ENCODE results near the gene MBD3L4.
"Not testable (repeated sequence)": the region's sequence is repeated elsewhere in the genome, so short reads cannot be mapped to it uniquely, and the experiment has no call there.

Gene MBD3L4

GRCh38 chr19:7041563-7041962 lies 1.6 kb upstream of the MBD3L4 start:
- not testable (repeated sequence) for DNase-seq

- not testable (repeated sequence) for DNase-seq
Measured at GRCh38 chr19:7030278-7030677, 9.7 kb downstream of the MBD3L4 start, which contains the start of gene MBD3L5. Gene MBD3L5, plus strand, starts transcription at chr19:7030578. Its CDS starts 34 bp downstream, at chr19:7030612.

GRCh38 chr19:7028790-7029189 lies 11.2 kb downstream of the MBD3L4 start:
- not testable (repeated sequence) for DNase-seq

- DNase-seq: not testable (repeated sequence)
Measured at GRCh38 chr19:7021331-7021730, 18.6 kb downstream of the MBD3L4 start, which contains the start of gene MBD3L2B. Gene MBD3L2B, minus strand, starts transcription at chr19:7021431. Its CDS starts 34 bp downstream, at chr19:7021397.

GRCh38 chr19:7018828-7019227 lies 21.2 kb downstream of the MBD3L4 start:
- DNase-seq: no peak

GRCh38 chr19:7013678-7014077 lies 26.3 kb downstream of the MBD3L4 start:
- peak; percentile 98 for DNase-seq

GRCh38 chr19:7010722-7011593 lies 29.0 kb downstream of the MBD3L4 start:
- no peak for DNase-seq

- peak; percentile 75 for DNase-seq
Measured at GRCh38 chr19:7007859-7008258, 32.1 kb downstream of the MBD3L4 start.

- no peak for DNase-seq
Measured at GRCh38 chr19:7006135-7006704, 33.8 kb downstream of the MBD3L4 start.

GRCh38 chr19:7004313-7004931 lies 35.6 kb downstream of the MBD3L4 start:
- DNase-seq: no peak

- peak; percentile 84 for DNase-seq
Measured at GRCh38 chr19:7000816-7001215, 39.2 kb downstream of the MBD3L4 start.

- peak; percentile 56 for DNase-seq
Measured at GRCh38 chr19:7000333-7000732, 39.6 kb downstream of the MBD3L4 start.

GRCh38 chr19:6999933-7000332 lies 40.0 kb downstream of the MBD3L4 start:
- DNase-seq: peak; percentile 81

- peak; percentile 93 for DNase-seq
Measured at GRCh38 chr19:6997679-6998445, 42.1 kb downstream of the MBD3L4 start.

- DNase-seq: no peak
Measured at GRCh38 chr19:6996810-6997209, 43.2 kb downstream of the MBD3L4 start.

- DNase-seq: no peak
Measured at GRCh38 chr19:6995054-6995453, 44.9 kb downstream of the MBD3L4 start.

- DNase-seq: peak; percentile 93
Measured at GRCh38 chr19:6988257-6988656, 51.7 kb downstream of the MBD3L4 start.

- DNase-seq: peak; percentile 97
Measured at GRCh38 chr19:6987850-6988249, 52.1 kb downstream of the MBD3L4 start.

Data from MV-4-11 (cell line).